GM12864 (cell line): ENCODE data around the gene HSPA14.

Experiments
- DNase-seq: peaks from one replicate; pipeline ENCODE4 v3.0.0-alpha.2; 2011; ENCODE audit warnings: low read depth
- H3K4me3 ChIP-seq: 2 replicates; pipeline ENCODE4 v1.5.1; 2011; ENCODE audit warnings: mild to moderate bottlenecking, low read depth, low read length, control low read depth
- TF ChIP-seq, protein P1 (sequence below): IDR thresholded peaks from 2 replicates; pipeline ENCODE4 v1.5.1; 2011; ENCODE audit warnings: low read depth, mild to moderate bottlenecking, moderate library complexity, low read length, control low read depth, inconsistent platforms; ENCODE audit errors: missing control alignments

Gene HSPA14, protein sequence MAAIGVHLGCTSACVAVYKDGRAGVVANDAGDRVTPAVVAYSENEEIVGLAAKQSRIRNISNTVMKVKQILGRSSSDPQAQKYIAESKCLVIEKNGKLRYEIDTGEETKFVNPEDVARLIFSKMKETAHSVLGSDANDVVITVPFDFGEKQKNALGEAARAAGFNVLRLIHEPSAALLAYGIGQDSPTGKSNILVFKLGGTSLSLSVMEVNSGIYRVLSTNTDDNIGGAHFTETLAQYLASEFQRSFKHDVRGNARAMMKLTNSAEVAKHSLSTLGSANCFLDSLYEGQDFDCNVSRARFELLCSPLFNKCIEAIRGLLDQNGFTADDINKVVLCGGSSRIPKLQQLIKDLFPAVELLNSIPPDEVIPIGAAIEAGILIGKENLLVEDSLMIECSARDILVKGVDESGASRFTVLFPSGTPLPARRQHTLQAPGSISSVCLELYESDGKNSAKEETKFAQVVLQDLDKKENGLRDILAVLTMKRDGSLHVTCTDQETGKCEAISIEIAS

DNA sequence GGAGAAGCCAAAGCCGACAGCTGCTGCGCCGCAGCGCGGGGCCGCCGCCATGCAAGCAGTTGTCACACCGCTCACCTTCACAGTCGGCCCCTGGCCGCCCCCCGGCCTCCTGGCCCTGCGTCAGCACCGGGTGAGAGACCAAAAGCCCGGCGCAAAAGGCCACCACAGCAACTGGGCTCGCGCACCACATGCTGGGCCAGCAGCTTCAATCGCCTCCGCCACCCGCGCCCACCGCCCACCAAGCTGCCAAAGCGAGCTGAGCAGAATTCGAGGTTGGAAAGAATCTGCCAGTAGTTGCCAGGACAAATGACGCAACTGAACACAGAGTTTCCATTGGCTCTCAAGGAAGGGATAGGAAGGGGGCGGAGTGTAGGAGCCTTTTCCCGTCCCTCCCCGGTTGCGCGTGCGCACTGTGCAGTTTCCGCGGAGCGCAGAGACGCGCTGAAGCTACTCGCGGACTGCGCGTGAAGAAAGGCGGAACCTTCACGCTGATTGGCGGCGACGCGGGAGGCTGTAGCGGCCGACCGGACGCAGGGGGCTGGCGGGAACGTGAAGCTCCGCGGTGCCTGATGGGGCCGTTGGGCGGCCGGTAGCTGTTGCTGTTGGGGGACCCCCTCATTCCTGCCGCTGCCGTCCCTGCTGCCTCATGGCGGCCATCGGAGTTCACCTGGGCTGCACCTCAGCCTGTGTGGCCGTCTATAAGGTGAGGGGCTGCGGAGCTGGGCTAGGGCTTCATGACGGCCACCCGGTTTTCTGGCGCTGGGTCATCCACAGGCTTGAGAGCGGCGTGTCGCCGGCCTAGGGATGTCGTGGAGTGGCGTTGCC lies at the start of gene HSPA14, which contains the start of the genes CDNF and MSANTD7:
TSS of gene HSPA14 (plus strand) at position 550 of the 825 bp plus-strand sequence. CDS start at position 647, 97 bp downstream.
TSS of gene CDNF (minus strand) at position 281 of the 825 bp plus-strand sequence. CDS start at position 190, 91 bp downstream.
TSS of gene MSANTD7 (plus strand) at position 550 of the 825 bp plus-strand sequence. CDS start 3,979 bp downstream, outside the sequence.
- H3K4me3 ChIP-seq: peak within 1 kb of the TSS; percentile 84
- TF ChIP-seq, protein P1, sequence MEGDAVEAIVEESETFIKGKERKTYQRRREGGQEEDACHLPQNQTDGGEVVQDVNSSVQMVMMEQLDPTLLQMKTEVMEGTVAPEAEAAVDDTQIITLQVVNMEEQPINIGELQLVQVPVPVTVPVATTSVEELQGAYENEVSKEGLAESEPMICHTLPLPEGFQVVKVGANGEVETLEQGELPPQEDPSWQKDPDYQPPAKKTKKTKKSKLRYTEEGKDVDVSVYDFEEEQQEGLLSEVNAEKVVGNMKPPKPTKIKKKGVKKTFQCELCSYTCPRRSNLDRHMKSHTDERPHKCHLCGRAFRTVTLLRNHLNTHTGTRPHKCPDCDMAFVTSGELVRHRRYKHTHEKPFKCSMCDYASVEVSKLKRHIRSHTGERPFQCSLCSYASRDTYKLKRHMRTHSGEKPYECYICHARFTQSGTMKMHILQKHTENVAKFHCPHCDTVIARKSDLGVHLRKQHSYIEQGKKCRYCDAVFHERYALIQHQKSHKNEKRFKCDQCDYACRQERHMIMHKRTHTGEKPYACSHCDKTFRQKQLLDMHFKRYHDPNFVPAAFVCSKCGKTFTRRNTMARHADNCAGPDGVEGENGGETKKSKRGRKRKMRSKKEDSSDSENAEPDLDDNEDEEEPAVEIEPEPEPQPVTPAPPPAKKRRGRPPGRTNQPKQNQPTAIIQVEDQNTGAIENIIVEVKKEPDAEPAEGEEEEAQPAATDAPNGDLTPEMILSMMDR: no peak
- DNase-seq: peak; percentile 97

DNA sequence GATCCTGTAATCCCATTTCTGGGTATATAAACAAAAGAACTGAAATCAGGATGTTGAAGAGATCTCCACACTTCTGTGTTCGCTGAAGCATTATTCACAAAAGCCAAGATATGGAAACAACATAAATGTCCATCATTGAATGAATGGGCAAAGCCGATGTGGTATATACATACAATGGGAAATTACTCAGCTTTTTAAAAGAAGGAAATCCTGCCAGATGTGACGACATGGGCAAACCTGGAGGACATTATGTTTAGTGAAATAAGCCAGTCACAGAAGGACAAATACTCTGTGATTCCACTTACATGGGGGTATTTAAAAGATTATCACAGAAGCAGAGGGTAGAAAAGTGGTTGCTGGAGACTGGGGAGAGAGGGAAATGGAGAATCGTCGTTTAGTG lies 39.5 kb upstream of the HSPA14 start:
- no peak overlapping the region for H3K4me3 ChIP-seq
- TF ChIP-seq, protein P1: no peak
- DNase-seq: no peak

DNA sequence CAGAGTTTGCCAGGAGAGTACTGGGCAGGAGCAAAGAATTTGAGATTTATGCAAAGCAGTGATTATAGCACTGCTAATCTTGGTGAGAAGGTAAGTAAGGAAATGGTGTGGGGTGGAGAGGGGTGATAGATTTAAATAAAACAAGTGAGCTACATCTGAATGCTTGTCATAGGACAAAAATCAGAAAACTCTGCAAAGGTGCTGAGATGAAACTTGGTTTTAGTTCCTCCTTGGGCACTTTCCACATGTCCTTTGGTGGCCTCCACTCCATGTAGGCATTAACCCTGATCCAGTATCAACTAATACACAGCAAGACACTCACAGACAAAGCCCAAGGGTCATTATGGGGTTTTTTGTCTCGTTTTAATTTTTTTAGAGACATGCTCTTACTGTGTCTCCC lies 37.7 kb upstream of the HSPA14 start:
- TF ChIP-seq, protein P1: no peak
- H3K4me3 ChIP-seq: no peak overlapping the region

DNA sequence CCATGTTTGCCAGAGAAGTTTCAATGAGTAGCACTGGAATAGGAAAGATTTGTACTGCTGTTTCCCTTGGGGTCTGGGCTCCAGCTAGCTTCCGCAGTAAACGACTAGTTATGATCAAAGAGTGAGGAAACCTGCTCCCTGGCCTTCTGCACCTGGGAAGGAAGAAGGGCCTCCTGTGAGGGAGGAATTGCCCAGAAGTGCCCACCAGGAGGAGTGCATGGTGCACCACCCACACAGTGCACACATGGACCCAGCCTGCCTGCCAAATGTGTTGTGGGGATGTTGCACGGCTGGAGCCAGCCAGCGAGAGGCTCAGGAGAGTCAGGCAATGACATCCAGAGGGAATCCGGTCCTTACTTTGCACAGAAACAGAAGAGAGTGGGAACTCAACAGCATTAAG lies 36.4 kb upstream of the HSPA14 start:
- no peak for DNase-seq
- no peak overlapping the region for H3K4me3 ChIP-seq
- TF ChIP-seq, protein P1: no peak

More for the DNA sequence above, 37.7 kb upstream of the HSPA14 start:
- DNase-seq: no peak

DNA sequence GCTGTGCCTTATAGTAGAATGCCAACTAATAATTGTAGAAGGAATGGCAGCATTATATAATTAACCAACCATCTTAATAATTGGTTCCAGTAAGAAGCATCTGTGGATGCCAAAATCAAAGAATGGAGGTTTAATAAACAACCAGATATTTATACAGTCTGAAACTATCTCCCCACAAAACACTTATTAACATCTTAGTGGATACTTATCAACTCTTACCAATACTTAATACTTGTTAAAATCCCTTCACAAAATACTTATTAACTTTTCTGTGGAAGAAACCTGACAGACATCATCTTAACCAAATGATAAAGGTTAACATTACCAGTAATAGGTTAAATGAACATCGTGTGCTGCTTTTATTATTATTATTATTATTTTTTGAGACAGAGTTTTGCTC lies 34.3 kb upstream of the HSPA14 start:
- H3K4me3 ChIP-seq: no peak overlapping the region
- TF ChIP-seq, protein P1: no peak
- no peak for DNase-seq

DNA sequence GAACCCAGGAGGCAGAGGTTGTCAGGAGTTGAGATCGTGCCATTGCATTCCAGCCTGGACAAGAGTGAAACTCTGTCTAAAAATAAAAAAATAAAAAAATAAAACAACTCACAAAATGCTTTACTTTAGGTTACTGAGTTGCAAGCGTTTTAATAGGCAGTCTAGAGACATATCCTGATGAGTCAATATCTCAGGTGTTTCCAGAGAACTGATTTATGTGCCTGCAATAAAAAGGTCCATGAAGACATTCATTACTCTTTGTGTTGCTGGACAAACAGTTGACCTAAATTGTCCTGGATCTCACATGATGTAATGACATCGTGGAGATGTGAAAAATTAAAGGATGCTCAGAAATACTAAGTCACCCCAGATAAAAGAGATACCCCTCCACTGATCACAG lies 31.8 kb upstream of the HSPA14 start:
- no peak overlapping the region for H3K4me3 ChIP-seq
- TF ChIP-seq, protein P1: no peak
- no peak for DNase-seq
